ENCODE measurements around the gene SLC6A19.
A peak's percentile ranks its signal among the peaks of the same experiment; 100 is the strongest.

SLC6A19 gene

GRCh38 chr5:1166370-1166769 is 35.0 kb upstream of the SLC6A19 start:
- no peak for DNase-seq (ENCODE audit: low spot score)

GRCh38 chr5:1167361-1167727 is 34.1 kb upstream of the SLC6A19 start:
- no peak for DNase-seq (ENCODE audit: low spot score)

- peak; percentile 92 for DNase-seq (ENCODE audit: low spot score)
These were observed 33.4 kb upstream of the SLC6A19 start for GRCh38 chr5:1167728-1168709.

- DNase-seq (ENCODE audit: low spot score) = no peak
These were observed 32.6 kb upstream of the SLC6A19 start for GRCh38 chr5:1168796-1169195.

GRCh38 chr5:1169211-1170115 is 31.9 kb upstream of the SLC6A19 start:
- DNase-seq (ENCODE audit: low spot score) = no peak

- peak; percentile 55 for DNase-seq (ENCODE audit: low spot score)
These were observed 30.0 kb upstream of the SLC6A19 start for GRCh38 chr5:1171340-1171941.

- no peak for DNase-seq (ENCODE audit: low spot score)
These were observed 29.3 kb upstream of the SLC6A19 start for GRCh38 chr5:1172007-1172581.

- no peak for DNase-seq (ENCODE audit: low spot score)
These were observed 28.6 kb upstream of the SLC6A19 start for GRCh38 chr5:1172670-1173404.

GRCh38 chr5:1173485-1174070 is 27.8 kb upstream of the SLC6A19 start:
- no peak for DNase-seq (ENCODE audit: low spot score)

GRCh38 chr5:1174122-1174936 is 27.1 kb upstream of the SLC6A19 start:
- peak; percentile 89 for DNase-seq (ENCODE audit: low spot score)

GRCh38 chr5:1175015-1175414 is 26.4 kb upstream of the SLC6A19 start:
- DNase-seq (ENCODE audit: low spot score) = no peak

- DNase-seq (ENCODE audit: low spot score) = no peak
These were observed 25.5 kb upstream of the SLC6A19 start for GRCh38 chr5:1175801-1176472.

GRCh38 chr5:1176473-1177391 is 24.7 kb upstream of the SLC6A19 start:
- no peak for DNase-seq (ENCODE audit: low spot score)

- no peak for DNase-seq (ENCODE audit: low spot score)
These were observed 23.4 kb upstream of the SLC6A19 start for GRCh38 chr5:1177826-1178528.

- no peak for DNase-seq (ENCODE audit: low spot score)
These were observed 22.6 kb upstream of the SLC6A19 start for GRCh38 chr5:1178529-1179382.

GRCh38 chr5:1179383-1179715 is 22.0 kb upstream of the SLC6A19 start:
- DNase-seq (ENCODE audit: low spot score) = no peak

GRCh38 chr5:1180096-1180495 is 21.3 kb upstream of the SLC6A19 start:
- no peak for DNase-seq (ENCODE audit: low spot score)
